HepG2 (cell line): ENCODE data around the gene TTC1. TPM values are rescaled to one million over a fixed set of nuclear protein-coding genes. Genes with fewer than 3 reads are reported as not detected.

ENCODE experiments used
- ATAC-seq: fragments of 200-7000 bp; cut with Tn5 transposase; 3 replicates; pipeline ENCODE4 v1.9.1; 2020; ENCODE audit warnings: mild to moderate bottlenecking, moderate library complexity
- BruUV-seq: library from RNA; stranded (reverse); fragments of 400-500 nt; replicated peaks from 2 replicates; lab custom pipeline; 2021; lab: Mats Ljungman, UMichigan
- CTCF ChIA-PET: fragments of 300-600 bp; formaldehyde crosslinking; extraction: SDS; loops from one replicate; lab custom pipeline; 2021; ENCODE audit warnings: low total read pairs, inconsistent platforms, low intra/inter-chr PET ratio; lab: Yijun Ruan, JAX
- POLR2A ChIA-PET: fragments of 350-600 bp; sonication (Branson Sonifier 250); formaldehyde crosslinking; loops from one replicate; lab custom pipeline; 2020; ENCODE audit warnings: antibody characterized with exemption, inconsistent platforms; lab: Yijun Ruan, JAX
- DNase-seq: peaks from one replicate; pipeline ENCODE4 v3.0.0-alpha.2; 2015; ENCODE audit warnings: low spot score
- FAIRE-seq: peaks from 3 replicates; lab custom pipeline; 2011; peaks lifted over from hg19 to GRCh38; lab: Jason Lieb, UNC
- H2AFZ ChIP-seq: one replicate; pipeline ENCODE4 v1.6.1; 2011; ENCODE audit warnings: low read length, inconsistent platforms
- H3K27ac ChIP-seq: fragments of 300-600 bp; 3 replicates; pipeline ENCODE4 v1.8.0; 2011; ENCODE audit warnings: mixed run types, mild to moderate bottlenecking, mixed read lengths, low read length, inconsistent platforms; ENCODE audit not compliant: insufficient read depth; ENCODE audit errors: extremely low read length
- H3K27me3 ChIP-seq, 2 experiments: fragments of 200-600 bp in 1 of 2; 2 replicates in 1 of 2; 3 replicates in 1 of 2; pipeline versions ENCODE4 v1.6.0 to v1.8.0; 2011; ENCODE audit warnings: low read length in 2 of 2, mild to moderate bottlenecking in 2 of 2, moderate library complexity in 2 of 2, inconsistent platforms in 1 of 2; ENCODE audit not compliant: insufficient read depth in 2 of 2, control insufficient read depth in 1 of 2
- H3K36me3 ChIP-seq, 2 experiments: fragments of 200-600 bp in 1 of 2; replicated peaks in 1 of 2; 2 replicates in 1 of 2; 3 replicates in 1 of 2; pipeline versions ENCODE4 v1.5.1 to v1.8.0; 2011; ENCODE audit warnings: low read length in 2 of 2, inconsistent platforms in 1 of 2; ENCODE audit not compliant: insufficient read depth in 2 of 2, control insufficient read depth in 1 of 2
- H3K4me1 ChIP-seq: 2 replicates; pipeline ENCODE4 v1.5.1; 2012; ENCODE audit warnings: low read length, inconsistent platforms; ENCODE audit not compliant: insufficient read depth
- H3K4me2 ChIP-seq: 2 replicates; pipeline ENCODE4 v1.6.0; 2011; ENCODE audit warnings: low read depth, low read length, inconsistent platforms
- H3K4me3 ChIP-seq, 3 experiments: fragments of 200-600 bp in 1 of 3; sonication (generic), shearing (Covaris generic) in 1 of 3; replicated peaks in 1 of 3; 2 replicates each; pipeline ENCODE4 v1.5.1; 2011 to 2016; ENCODE audit warnings: low read length in 3 of 3, inconsistent platforms in 2 of 3, low read depth in 2 of 3, mild to moderate bottlenecking in 2 of 3, control low read depth in 1 of 3, mixed read lengths in 1 of 3; ENCODE audit not compliant: insufficient read depth in 1 of 3
- H3K79me2 ChIP-seq: one replicate; pipeline ENCODE4 v1.6.1; 2011; ENCODE audit warnings: low read length, inconsistent platforms; ENCODE audit not compliant: insufficient read depth
- H3K9ac ChIP-seq: 2 replicates; pipeline ENCODE4 v1.6.0; 2011; ENCODE audit warnings: mild to moderate bottlenecking, low read depth, low read length, inconsistent platforms; ENCODE audit not compliant: insufficient read depth
- H3K9me3 ChIP-seq: 2 replicates; pipeline ENCODE4 v1.5.1; 2012; ENCODE audit warnings: mild to moderate bottlenecking, low read length
- H4K20me1 ChIP-seq: 2 replicates; pipeline ENCODE4 v1.6.0; 2011; ENCODE audit warnings: inconsistent platforms, mild to moderate bottlenecking, low read length, moderate library complexity; ENCODE audit not compliant: insufficient read depth
- ARNT2 ChIP-seq: sonication (generic); formaldehyde crosslinking; IDR thresholded peaks from 2 replicates; pipeline ENCODE4 v1.8.0; 2022; ENCODE audit warnings: mild to moderate bottlenecking, low read depth, missing genetic modification reagents, moderate library complexity
- BRCA1 ChIP-seq: sonication (generic); formaldehyde crosslinking; IDR thresholded peaks from 2 replicates; pipeline ENCODE4 v1.4.0; 2020; ENCODE audit warnings: missing genetic modification reagents
- CREB1 ChIP-seq, 2 experiments: fragments of 450-650 bp in 1 of 2; IDR thresholded peaks; 2 replicates each; pipeline ENCODE4 v1.6.1; 2016 to 2017; ENCODE audit warnings: control low read depth in 1 of 2, mild to moderate bottlenecking in 1 of 2, missing compliant biosample characterization in 1 of 2, missing genetic modification characterization in 1 of 2
- DPF2 ChIP-seq: sonication (generic); formaldehyde crosslinking; IDR thresholded peaks from 2 replicates; pipeline ENCODE4 v1.4.0; 2020; ENCODE audit warnings: mild to moderate bottlenecking, low read depth, missing genetic modification reagents, borderline replicate concordance
- FOXA1 ChIP-seq, 2 experiments: fragments of 450-650 bp in 1 of 2; sonication (generic) in 1 of 2; formaldehyde crosslinking in 1 of 2; IDR thresholded peaks; 2 replicates each; pipeline versions ENCODE4 v1.4.0 to v1.6.1; 2016 to 2020; ENCODE audit warnings: missing genetic modification reagents in 1 of 2
- HNF4A ChIP-seq: sonication (generic); formaldehyde crosslinking; IDR thresholded peaks from 2 replicates; pipeline ENCODE4 v1.4.0; 2020; ENCODE audit warnings: missing genetic modification reagents
- KMT2B ChIP-seq: IDR thresholded peaks from 2 replicates; pipeline ENCODE4 v1.6.1; 2016; ENCODE audit warnings: missing genetic modification reagents, missing compliant biosample characterization
- MYNN ChIP-seq: sonication (generic); formaldehyde crosslinking; IDR thresholded peaks from 2 replicates; pipeline ENCODE4 v1.4.0; 2020; ENCODE audit warnings: mild to moderate bottlenecking, low read depth, missing genetic modification reagents
- NFIB ChIP-seq: sonication (generic); formaldehyde crosslinking; IDR thresholded peaks from 2 replicates; pipeline ENCODE4 v1.9.0; 2021; ENCODE audit warnings: missing genetic modification reagents, mild to moderate bottlenecking, borderline replicate concordance
- NFIC ChIP-seq: IDR thresholded peaks from 2 replicates; pipeline ENCODE4 v1.6.1; 2012; ENCODE audit warnings: mild to moderate bottlenecking, low read length, inconsistent platforms
- RARG ChIP-seq: sonication (generic); formaldehyde crosslinking; IDR thresholded peaks from 2 replicates; pipeline ENCODE4 v1.4.0; 2020; ENCODE audit warnings: low read depth, mild to moderate bottlenecking, missing genetic modification reagents
- ZNF136 ChIP-seq: sonication (generic); formaldehyde crosslinking; IDR thresholded peaks from 2 replicates; pipeline ENCODE4 v1.8.1; 2022; ENCODE audit warnings: low read depth, mild to moderate bottlenecking, moderate library complexity, missing genetic modification reagents
- ZNF253 ChIP-seq: sonication (generic); formaldehyde crosslinking; IDR thresholded peaks from 2 replicates; pipeline ENCODE4 v1.8.0; 2022; ENCODE audit warnings: mild to moderate bottlenecking, missing genetic modification reagents, borderline replicate concordance
- ZNF256 ChIP-seq: sonication (generic); formaldehyde crosslinking; conservative IDR thresholded peaks from 2 replicates; pipeline ENCODE4 v1.4.0; 2020; ENCODE audit warnings: missing genetic modification reagents
- ZNF350 ChIP-seq: sonication (generic); formaldehyde crosslinking; IDR thresholded peaks from 2 replicates; pipeline ENCODE4 v1.4.0; 2020; ENCODE audit warnings: mild to moderate bottlenecking, low read depth, missing genetic modification reagents, borderline replicate concordance
- ZNF674 ChIP-seq: sonication (generic); formaldehyde crosslinking; IDR thresholded peaks from 2 replicates; pipeline ENCODE4 v1.5.0; 2020; ENCODE audit warnings: low read depth, mild to moderate bottlenecking, missing genetic modification reagents
- ZNF790 ChIP-seq: sonication (generic); formaldehyde crosslinking; IDR thresholded peaks from 2 replicates; pipeline ENCODE4 v1.8.0; 2022; ENCODE audit warnings: missing genetic modification reagents, mild to moderate bottlenecking, borderline replicate concordance
- WGBS: methylation state at CpG from one replicate; pipeline ENCODE4 v1.1.6; 2017; ENCODE audit warnings: low lambda C conversion rate; 5-methylcytosine and 5-hydroxymethylcytosine counted together
- in situ Hi-C: cut with HindIII; loops from 2 replicates; pipeline ENCODE4 v1.10.0; 2017; ENCODE audit warnings: low pct_unique_long_range_greater_than_20kb; ENCODE audit not compliant: extremely low pct_ligation_motif_present
- intact Hi-C: fragments of 100-400 bp; cut with micrococcal nuclease; formaldehyde crosslinking; loops from one replicate; pipeline ENCODE4 v1.10.0; 2022; ENCODE audit not compliant: unreplicated experiment
- polyA plus RNA-seq, 8 experiments: library from polyadenylated mRNA; depleted of rRNA in 3 of 8; stranded (reverse) in 7 of 8; unstranded in 1 of 8; fragments of >200 nt; fragmentation: Illumina TruSeq in 4 of 8; extraction: Trizol in 4 of 8; gene quantifications; 2 replicates each; pipeline versions ENCODE4 v1.2.1 to v1.2.3, GENCODE V29; 2011 to 2016; ENCODE audit warnings: low read depth in 4 of 8, missing spikeins in 1 of 8, mixed read lengths in 1 of 8; ENCODE audit not compliant: insufficient read depth in 1 of 8
- total RNA-seq, 5 experiments: library from RNA; depleted of rRNA; stranded (reverse); fragments of >200 nt; fragmentation: Illumina TruSeq; extraction: Trizol; gene quantifications; 2 replicates each; pipeline ENCODE4 v1.2.3, GENCODE V29; 2016; ENCODE audit warnings: low read depth in 1 of 5
- TF ChIP-seq, protein P1 (sequence below): sonication (generic); formaldehyde crosslinking; conservative IDR thresholded peaks from 2 replicates; pipeline ENCODE4 v1.4.0; 2020; ENCODE audit warnings: missing genetic modification reagents
- TF ChIP-seq, protein P2 (sequence below): sonication (generic); formaldehyde crosslinking; IDR thresholded peaks from 2 replicates; pipeline ENCODE4 v1.8.1; 2023; ENCODE audit warnings: mild to moderate bottlenecking, missing genetic modification reagents

Gene TTC1
- total and polyA plus RNA-seq, 2 of the 13 experiments (the other 11 are each of a cell fraction or from before 2014, with no cell fraction given): 16.1 to 72.1 TPM

DNA sequence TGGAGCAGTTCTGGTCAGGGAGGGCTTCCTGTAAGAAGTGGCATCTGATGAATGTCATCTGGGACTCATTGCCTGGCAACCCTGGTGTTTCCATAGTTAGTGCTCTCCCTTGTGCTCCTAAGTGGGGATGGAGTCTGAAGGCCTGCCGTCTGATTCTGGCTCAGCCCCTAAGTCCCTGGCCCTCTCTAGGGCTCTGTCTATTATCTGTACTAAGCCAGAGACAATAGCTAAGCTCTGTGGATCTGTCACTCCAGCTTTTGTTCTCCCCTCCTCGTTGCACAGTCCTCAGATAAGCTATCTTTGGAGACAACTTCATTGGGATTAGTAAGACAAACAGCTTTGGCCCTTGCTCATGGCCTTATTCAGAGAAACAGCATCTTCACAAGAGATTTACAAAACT is 30.6 kb upstream of the TTC1 start:
- FAIRE-seq (no peak), ATAC-seq (no peak)
- H3K4me2 ChIP-seq: no peak overlapping the region
- in situ Hi-C loops (no loop called here), intact Hi-C loops (no loop called here)
- no peaks in the 10 kb centered on the region for H3K4me1 ChIP-seq
- BruUV-seq: no TSS peak
- POLR2A ChIA-PET: no interaction called here
- no peak overlapping the region for H3K4me3 ChIP-seq
- WGBS: 0% methylated on average over 1 of the region's 2 CpGs
- no peaks in the 10 kb centered on the region for H4K20me1 ChIP-seq
- H3K27me3 ChIP-seq: peaks cover 0 to 27% of the 10 kb centered on the region in 2 experiments; a peak in 4 of 5 replicates
- no peaks in the 10 kb centered on the region for H3K79me2 ChIP-seq
- TF ChIP-seq NFIB (no peak), NFIC (no peak), BRCA1 (CRISPR knock-in tag) (no peak), ZNF790 (no peak), KMT2B (no peak), FOXA1 (IDR thresholded peaks at IDR 0.05) (no peak), FOXA1 (CRISPR knock-in tag; IDR thresholded peaks at IDR 0.05) (no peak), DPF2 (CRISPR knock-in tag) (no peak), ZNF253 (CRISPR knock-in tag) (no peak), MYNN (CRISPR knock-in tag) (no peak), ZNF350 (no peak), ZNF136 (CRISPR knock-in tag) (no peak), RARG (CRISPR knock-in tag) (no peak), HNF4A (CRISPR knock-in tag) (no peak), ZNF674 (CRISPR knock-in tag) (no peak), ARNT2 (CRISPR knock-in tag) (no peak), ZNF256 (no peak), CREB1 (IDR thresholded peaks at IDR 0.05) (no peak), CREB1 (CRISPR knock-in tag; IDR thresholded peaks at IDR 0.05) (no peak)
- TF ChIP-seq, protein P1, sequence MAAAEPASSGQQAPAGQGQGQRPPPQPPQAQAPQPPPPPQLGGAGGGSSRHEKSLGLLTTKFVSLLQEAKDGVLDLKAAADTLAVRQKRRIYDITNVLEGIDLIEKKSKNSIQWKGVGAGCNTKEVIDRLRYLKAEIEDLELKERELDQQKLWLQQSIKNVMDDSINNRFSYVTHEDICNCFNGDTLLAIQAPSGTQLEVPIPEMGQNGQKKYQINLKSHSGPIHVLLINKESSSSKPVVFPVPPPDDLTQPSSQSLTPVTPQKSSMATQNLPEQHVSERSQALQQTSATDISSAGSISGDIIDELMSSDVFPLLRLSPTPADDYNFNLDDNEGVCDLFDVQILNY (CRISPR knock-in tag): no peak
- TF ChIP-seq, protein P2, sequence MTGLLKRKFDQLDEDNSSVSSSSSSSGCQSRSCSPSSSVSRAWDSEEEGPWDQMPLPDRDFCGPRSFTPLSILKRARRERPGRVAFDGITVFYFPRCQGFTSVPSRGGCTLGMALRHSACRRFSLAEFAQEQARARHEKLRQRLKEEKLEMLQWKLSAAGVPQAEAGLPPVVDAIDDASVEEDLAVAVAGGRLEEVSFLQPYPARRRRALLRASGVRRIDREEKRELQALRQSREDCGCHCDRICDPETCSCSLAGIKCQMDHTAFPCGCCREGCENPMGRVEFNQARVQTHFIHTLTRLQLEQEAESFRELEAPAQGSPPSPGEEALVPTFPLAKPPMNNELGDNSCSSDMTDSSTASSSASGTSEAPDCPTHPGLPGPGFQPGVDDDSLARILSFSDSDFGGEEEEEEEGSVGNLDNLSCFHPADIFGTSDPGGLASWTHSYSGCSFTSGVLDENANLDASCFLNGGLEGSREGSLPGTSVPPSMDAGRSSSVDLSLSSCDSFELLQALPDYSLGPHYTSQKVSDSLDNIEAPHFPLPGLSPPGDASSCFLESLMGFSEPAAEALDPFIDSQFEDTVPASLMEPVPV (CRISPR knock-in tag): no peak
- TF ChIP-seq, all 625 proteins: peak for 0
- Histone ChIP-seq H3K9me3 (no peaks in the 10 kb centered on the region), H3K9ac (no peak overlapping the region), H3K27ac (no peak overlapping the region), H2AFZ (no peak overlapping the region), H3K36me3 (no peaks in the 10 kb centered on the region)
- CTCF ChIA-PET: no interaction called here
- DNase-seq: no peak
